GM12878 (cell line): ENCODE measurements around the gene NOP53. TPM values are rescaled to one million over a fixed set of nuclear protein-coding genes. Genes with fewer than 3 reads are reported as not detected.

ENCODE experiments used
- ATAC-seq: fragments of 200-7000 bp; cut with Tn5 transposase; 3 replicates; pipeline ENCODE4 v1.9.1; 2020; ENCODE audit warnings: mild to moderate bottlenecking, moderate library complexity
- BruUV-seq: library from RNA; stranded (reverse); fragments of 400-500 nt; replicated peaks from 2 replicates; lab custom pipeline; 2021; lab: Mats Ljungman, UMichigan
- CTCF ChIA-PET: fragments of 300-600 bp; sonication (Branson Sonifier 250); formaldehyde crosslinking; extraction: SDS; loops from one replicate; lab custom pipeline; 2021; ENCODE audit warnings: inconsistent platforms; lab: Yijun Ruan, JAX
- POLR2A ChIA-PET: fragments of 350-600 bp; formaldehyde crosslinking; extraction: SDS; loops from one replicate; lab custom pipeline; 2021; ENCODE audit warnings: inconsistent platforms; lab: Charles Lee
- RAD21 ChIA-PET: fragments of 300-600 bp; sonication (Branson Sonifier 250); formaldehyde crosslinking; loops from one replicate; lab custom pipeline; 2023; ENCODE audit warnings: antibody characterized with exemption; ENCODE audit not compliant: unreplicated experiment; lab: Charles Lee
- SMC1A ChIA-PET: fragments of 300-600 bp; sonication (Branson Sonifier 250); formaldehyde crosslinking; loops from one replicate; lab custom pipeline; 2023; ENCODE audit not compliant: unreplicated experiment, uncharacterized antibody; lab: Charles Lee
- DNase-seq: peaks from one replicate; pipeline ENCODE4 v3.0.0-alpha.2; 2011; ENCODE audit warnings: low read depth, low spot score
- FAIRE-seq: peaks from 3 replicates; lab custom pipeline; 2011; peaks lifted over from hg19 to GRCh38; lab: Jason Lieb, UNC
- H2AFZ ChIP-seq: 2 replicates; pipeline ENCODE4 v1.6.0; 2011; ENCODE audit warnings: low read depth, low read length, control low read depth; ENCODE audit not compliant: control insufficient read depth
- H3K27ac ChIP-seq: 2 replicates; pipeline ENCODE4 v1.5.1; 2011; ENCODE audit warnings: control low read depth; ENCODE audit not compliant: control insufficient read depth, insufficient read depth
- H3K27me3 ChIP-seq, 2 experiments: replicated peaks in 1 of 2; 2 replicates each; pipeline versions ENCODE4 v1.6.0 to v1.6.1; 2011; ENCODE audit warnings: low read length in 1 of 2; ENCODE audit not compliant: control insufficient read depth in 2 of 2, insufficient read depth in 2 of 2
- H3K36me3 ChIP-seq, 2 experiments: 2 replicates each; pipeline ENCODE4 v1.5.1; 2011; ENCODE audit warnings: low read length in 1 of 2; ENCODE audit not compliant: control insufficient read depth in 2 of 2, insufficient read depth in 2 of 2
- H3K4me1 ChIP-seq: 2 replicates; pipeline ENCODE4 v1.6.1; 2011; ENCODE audit warnings: mild to moderate bottlenecking, low read length, moderate library complexity, mixed read lengths; ENCODE audit not compliant: control insufficient read depth, insufficient read depth
- H3K4me2 ChIP-seq: 2 replicates; pipeline ENCODE4 v1.6.0; 2011; ENCODE audit warnings: control low read depth; ENCODE audit not compliant: control insufficient read depth, insufficient read depth
- H3K4me3 ChIP-seq: fragments of 200-600 bp; sonication (generic); 2 replicates; pipeline ENCODE4 v1.5.1; 2016
- H3K79me2 ChIP-seq: 2 replicates; pipeline ENCODE4 v1.6.0; 2011; ENCODE audit warnings: low read length; ENCODE audit not compliant: control insufficient read depth, insufficient read depth
- H3K9ac ChIP-seq: 2 replicates; pipeline ENCODE4 v1.8.0; 2011; ENCODE audit warnings: low read length, control low read depth, mixed read lengths; ENCODE audit not compliant: control insufficient read depth, insufficient read depth
- H3K9me3 ChIP-seq: replicated peaks from 3 replicates; pipeline ENCODE4 v1.5.1; 2011; ENCODE audit warnings: mild to moderate bottlenecking, low read length; ENCODE audit not compliant: control insufficient read depth, insufficient read depth
- H4K20me1 ChIP-seq: 2 replicates; pipeline ENCODE4 v1.6.0; 2011; ENCODE audit not compliant: control insufficient read depth, insufficient read depth
- CHD1 ChIP-seq: IDR thresholded peaks from 2 replicates; pipeline ENCODE4 v1.6.1; 2012; ENCODE audit warnings: low read depth, low read length, improper control_type of control experiment
- CHD4 ChIP-seq: fragments of 200-600 bp; sonication (generic); IDR thresholded peaks from 2 replicates; pipeline ENCODE4 v1.6.1; 2016; ENCODE audit warnings: mild to moderate bottlenecking
- CREM ChIP-seq: IDR thresholded peaks from 2 replicates; pipeline ENCODE4 v1.6.1; 2014; ENCODE audit warnings: antibody characterized with exemption, low read depth
- EP300 ChIP-seq, 2 experiments: fragments of 150-350 bp in 1 of 2; IDR thresholded peaks; 2 replicates each; pipeline ENCODE4 v1.6.1; 2011 to 2012; ENCODE audit warnings: low read depth in 2 of 2, low read length in 2 of 2, borderline replicate concordance in 1 of 2, improper control_type of control experiment in 1 of 2, inconsistent platforms in 1 of 2; ENCODE audit not compliant: control insufficient read depth in 1 of 2
- EZH2 ChIP-seq: IDR thresholded peaks from 2 replicates; pipeline ENCODE4 v1.6.1; 2012; ENCODE audit warnings: low read depth, mild to moderate bottlenecking, control low read depth, inconsistent platforms, low read length, borderline replicate concordance; ENCODE audit not compliant: control insufficient read depth
- MYB ChIP-seq: fragments of 150-350 bp; IDR thresholded peaks from 2 replicates; pipeline ENCODE4 v1.6.1; 2014; ENCODE audit warnings: mild to moderate bottlenecking, low read depth, low read length, borderline replicate concordance
- NFYA ChIP-seq: IDR thresholded peaks from 2 replicates; pipeline ENCODE4 v1.6.1; 2011; ENCODE audit warnings: low read depth, mild to moderate bottlenecking, low read length, improper control_type of control experiment, borderline replicate concordance
- PAX8 ChIP-seq: fragments of 450-650 bp; IDR thresholded peaks from 2 replicates; pipeline ENCODE4 v1.6.1; 2017; ENCODE audit warnings: mild to moderate bottlenecking, moderate library complexity
- POLR2AphosphoS5 ChIP-seq: IDR thresholded peaks from 2 replicates; pipeline ENCODE4 v1.6.1; 2011; ENCODE audit warnings: mild to moderate bottlenecking, low read length, inconsistent platforms
- RAD21 ChIP-seq: IDR thresholded peaks from 2 replicates; pipeline ENCODE4 v1.6.1; 2011; ENCODE audit warnings: mild to moderate bottlenecking, low read depth, low read length, moderate library complexity; ENCODE audit not compliant: insufficient read depth
- SMAD1 ChIP-seq: fragments of 450-650 bp; IDR thresholded peaks from 2 replicates; pipeline ENCODE4 v1.6.1; 2018; ENCODE audit warnings: mild to moderate bottlenecking, low read depth; ENCODE audit not compliant: partially characterized antibody
- SUZ12 ChIP-seq: fragments of 200-600 bp; sonication (generic); IDR thresholded peaks from one replicate; pipeline ENCODE4 v1.6.1; 2018; ENCODE audit warnings: antibody characterized with exemption, mild to moderate bottlenecking; ENCODE audit not compliant: unreplicated experiment
- TCF12 ChIP-seq: IDR thresholded peaks from 2 replicates; pipeline ENCODE4 v1.6.1; 2011; ENCODE audit warnings: low read depth, mild to moderate bottlenecking, low read length
- ZNF384 ChIP-seq: IDR thresholded peaks from 2 replicates; pipeline ENCODE4 v1.6.1; 2012; ENCODE audit warnings: low read depth, mild to moderate bottlenecking, low read length, improper control_type of control experiment, borderline replicate concordance
- ZSCAN29 ChIP-seq: fragments of 450-650 bp; IDR thresholded peaks from 2 replicates; pipeline ENCODE4 v1.6.1; 2017; ENCODE audit warnings: mild to moderate bottlenecking, moderate library complexity
- WGBS: methylation state at CpG from one replicate; pipeline ENCODE4 v1.1.6; 2016; ENCODE audit warnings: low lambda C conversion rate; ENCODE audit not compliant: insufficient replicate concordance, insufficient coverage; ENCODE audit errors: missing lambda C conversion rate; 5-methylcytosine and 5-hydroxymethylcytosine counted together
- in situ Hi-C: fragments of 300-500 bp; cut with MboI; formaldehyde crosslinking; loops from 9 replicates; pipeline ENCODE4 v1.14.3; 2018; ENCODE audit warnings: mixed read lengths
- intact Hi-C: fragments of 100-400 bp; cut with micrococcal nuclease; formaldehyde crosslinking; loops from one replicate; pipeline ENCODE4 v1.14.2; 2022; ENCODE audit not compliant: unreplicated experiment
- polyA plus RNA-seq, 11 experiments: library from polyadenylated mRNA; depleted of rRNA in 4 of 11; unstranded in 6 of 11; stranded (reverse) in 5 of 11; fragments of >200 nt; fragmentation: Nextera tagmentation in 4 of 11; fragmentation: Illumina TruSeq in 1 of 11; extraction: Ambion mirVana in 4 of 11; extraction: Trizol in 1 of 11; gene quantifications; 1 replicate in 1 of 11; 2 replicates in 10 of 11; pipeline versions ENCODE4 v1.2.1 to v1.2.3, GENCODE V29; 2011 to 2016; ENCODE audit warnings: inconsistent platforms in 2 of 11, missing spikeins in 2 of 11, low read depth in 1 of 11
- total RNA-seq, 4 experiments: library from RNA; depleted of rRNA in 3 of 4; stranded (reverse); fragments of >200 nt in 3 of 4; fragmentation: Illumina TruSeq in 1 of 4; extraction: Trizol in 1 of 4; gene quantifications; 2 replicates each; pipeline versions ENCODE4 v1.2.1 to v1.2.3, GENCODE V29; 2013 to 2021
- TF ChIP-seq, protein P1 (sequence below): fragments of 450-650 bp; conservative IDR thresholded peaks from 2 replicates; pipeline ENCODE4 v1.6.1; 2017; ENCODE audit warnings: mild to moderate bottlenecking, moderate library complexity

NOP53 gene
- total and polyA plus RNA-seq, 10 of the 15 experiments (the other 5 are each of a cell fraction or from before 2014, with no cell fraction given): 6.0 to 386 (median 167) TPM

DNA sequence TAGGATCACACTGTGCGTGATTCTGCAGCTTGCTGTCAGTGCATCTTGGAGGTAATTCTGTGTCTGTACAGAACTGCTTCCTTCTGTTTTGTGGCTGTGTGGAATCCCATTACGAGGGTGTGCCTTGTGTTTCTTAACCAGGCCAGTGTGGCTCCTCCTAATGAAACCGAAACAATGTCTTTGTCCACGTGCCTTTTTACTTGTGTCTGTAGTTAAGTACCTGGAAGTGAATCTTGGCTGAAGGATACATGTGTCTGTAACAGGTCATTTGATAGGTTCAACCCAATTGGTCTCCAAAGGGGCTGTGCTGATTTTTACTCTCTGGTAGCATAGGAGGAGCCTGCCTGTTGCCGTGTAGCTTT lies 13.1 kb downstream of the NOP53 start:
- no peaks in the 10 kb centered on the region for H3K79me2 ChIP-seq
- no TSS peak for BruUV-seq
- H3K36me3 ChIP-seq: peaks cover 13 to 28% of the 10 kb centered on the region in 2 experiments; a peak in 3 of 4 replicates
- no peaks in the 10 kb centered on the region for H3K27me3 ChIP-seq
- peak; percentile 46; the same call in 1 of the 2 replicates for TF ChIP-seq POLR2AphosphoS5
- TF ChIP-seq SMAD1: no peak
- 0 out of 2 replicates have a peak, but pooled peaks cover 3% of the 10 kb centered on the region for H3K4me1 ChIP-seq
- DNase-seq (no peak), FAIRE-seq (no peak), ATAC-seq (no peak)
- POLR2A ChIA-PET: no interaction called here
- RAD21 ChIA-PET: no interaction called here
- no peak overlapping the region for H3K4me2 ChIP-seq
- SMC1A ChIA-PET: no interaction called here
- H3K4me3 ChIP-seq: no peak overlapping the region
- WGBS: 95% methylated on average over 5 of the region's 5 CpGs
- no peak overlapping the region for H3K9ac ChIP-seq
- no peak overlapping the region for H3K27ac ChIP-seq
- in situ Hi-C loops: no loop called here
- H2AFZ ChIP-seq: no peak overlapping the region
- intact Hi-C loops: no loop called here
- CTCF ChIA-PET: interaction anchor here (0.9 to 1.8 kb wide), 2 partner anchors 7 to 9 kb away, joined by 3 to 5 read pairs; no protein-coding TSS in a partner anchor
- no peaks in the 10 kb centered on the region; the same call in 2 of the 3 replicates for H3K9me3 ChIP-seq
- H4K20me1 ChIP-seq: no peaks in the 10 kb centered on the region

DNA sequence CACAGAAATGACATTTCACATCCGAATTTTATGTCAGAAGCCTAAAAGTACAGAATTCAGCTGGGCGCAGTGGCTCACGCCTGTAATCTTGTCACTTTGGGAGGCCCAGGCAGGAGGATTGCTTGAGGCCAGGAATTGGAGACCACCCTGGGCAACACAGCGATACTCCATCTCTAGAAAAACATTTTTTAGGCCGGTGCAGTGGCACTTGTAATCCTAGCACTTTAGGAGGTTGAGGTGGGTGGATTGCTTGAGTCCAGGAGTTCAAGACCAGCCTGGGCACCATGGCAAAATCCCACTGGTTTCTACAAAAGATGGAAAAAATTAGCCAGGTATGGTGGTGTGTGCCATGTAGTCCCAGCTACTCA lies 15.3 kb downstream of the NOP53 start:
- 0 out of 2 replicates have a peak, but pooled peaks cover 3% of the 10 kb centered on the region for H3K4me1 ChIP-seq
- no peaks in the 10 kb centered on the region for H3K79me2 ChIP-seq
- POLR2A ChIA-PET: no interaction called here
- CTCF ChIA-PET: interaction anchor here (1.0 kb wide), 1 partner anchor 12 kb away, joined by 4 read pairs; no protein-coding TSS in a partner anchor
- H3K9me3 ChIP-seq: no peaks in the 10 kb centered on the region; the same call in 2 of the 3 replicates
- H3K27me3 ChIP-seq: no peaks in the 10 kb centered on the region
- H3K9ac ChIP-seq: no peak overlapping the region
- WGBS: 88% methylated on average over 5 of the region's 5 CpGs
- no peak for ATAC-seq
- RAD21 ChIA-PET: interaction anchor here (0.7 kb wide), 1 partner anchor 15 kb away, joined by 3 read pairs; no protein-coding TSS in a partner anchor
- in situ Hi-C loops: no loop called here
- H3K36me3 ChIP-seq: peaks cover 7 to 18% of the 10 kb centered on the region in 2 experiments; a peak in 3 of 4 replicates
- SMC1A ChIA-PET: no interaction called here
- no peak overlapping the region for H3K4me3 ChIP-seq
- no peak for FAIRE-seq
- intact Hi-C loops: no loop called here
- DNase-seq: no peak
- H2AFZ ChIP-seq: no peak overlapping the region
- no peak overlapping the region for H3K27ac ChIP-seq
- TSS peak; percentile 17 for BruUV-seq
- H4K20me1 ChIP-seq: no peaks in the 10 kb centered on the region
- H3K4me2 ChIP-seq: no peak overlapping the region
- no peak for TF ChIP-seq MYB
- TF ChIP-seq CHD1: no peak
- no peak for TF ChIP-seq RAD21
- TF ChIP-seq EZH2: no peak
- no peak for TF ChIP-seq CHD4
- no peak for TF ChIP-seq NFYA
- TF ChIP-seq CREM: no peak
- TF ChIP-seq SUZ12: no peak
- TF ChIP-seq EP300 (IDR thresholded peaks at IDR 0.05; ENCODE audit: borderline replicate concordance in 1 of 2, control insufficient read depth in 1 of 2, low read depth in 2 of 2, low read length in 2 of 2): no peak
- no peak for TF ChIP-seq ZNF384
- TF ChIP-seq, protein P1, sequence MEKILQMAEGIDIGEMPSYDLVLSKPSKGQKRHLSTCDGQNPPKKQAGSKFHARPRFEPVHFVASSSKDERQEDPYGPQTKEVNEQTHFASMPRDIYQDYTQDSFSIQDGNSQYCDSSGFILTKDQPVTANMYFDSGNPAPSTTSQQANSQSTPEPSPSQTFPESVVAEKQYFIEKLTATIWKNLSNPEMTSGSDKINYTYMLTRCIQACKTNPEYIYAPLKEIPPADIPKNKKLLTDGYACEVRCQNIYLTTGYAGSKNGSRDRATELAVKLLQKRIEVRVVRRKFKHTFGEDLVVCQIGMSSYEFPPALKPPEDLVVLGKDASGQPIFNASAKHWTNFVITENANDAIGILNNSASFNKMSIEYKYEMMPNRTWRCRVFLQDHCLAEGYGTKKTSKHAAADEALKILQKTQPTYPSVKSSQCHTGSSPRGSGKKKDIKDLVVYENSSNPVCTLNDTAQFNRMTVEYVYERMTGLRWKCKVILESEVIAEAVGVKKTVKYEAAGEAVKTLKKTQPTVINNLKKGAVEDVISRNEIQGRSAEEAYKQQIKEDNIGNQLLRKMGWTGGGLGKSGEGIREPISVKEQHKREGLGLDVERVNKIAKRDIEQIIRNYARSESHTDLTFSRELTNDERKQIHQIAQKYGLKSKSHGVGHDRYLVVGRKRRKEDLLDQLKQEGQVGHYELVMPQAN: no peak
- TF ChIP-seq POLR2AphosphoS5: no peak
- TF ChIP-seq ZSCAN29: no peak
- no peak for TF ChIP-seq TCF12
- no peak for TF ChIP-seq PAX8
